ENCODE measurements around the gene PLEKHA5. TPM values are rescaled to one million over a fixed set of nuclear protein-coding genes. Genes with fewer than 3 reads are reported as not detected.

PLEKHA5 gene
- total and polyA plus RNA-seq, 7 donors = 7.0 to 32.6 (median 14.7) TPM

- 84 to 88% methylated on average over 3 of the region's 3 CpGs for WGBS, 2 donors
- intact Hi-C loops (cut with DNase I) = no loop called here
- H3K4me1 ChIP-seq = peaks cover 0 to 8% (median 0%) of the 10 kb centered on the region in 4 donors
Observed at GRCh38 chr12:19201661-19202060, 72.1 kb downstream of the PLEKHA5 start.

GRCh38 chr12:19203013-19203412 lies 73.5 kb downstream of the PLEKHA5 start:
- H3K27ac ChIP-seq = no peak overlapping the region
- DNase-seq = no peak
- intact Hi-C loops (cut with DNase I) = no loop called here
- no peaks in the 10 kb centered on the region for H3K36me3 ChIP-seq
- no peak overlapping the region for H3K4me3 ChIP-seq
- no peaks in the 10 kb centered on the region for H3K27me3 ChIP-seq
- TF ChIP-seq POLR2A (IDR thresholded peaks at IDR 0.05) (no peak), POLR2AphosphoS5 (IDR thresholded peaks at IDR 0.05) (no peak), EP300 (IDR thresholded peaks at IDR 0.05) (no peak)
- TF ChIP-seq, protein P1, sequence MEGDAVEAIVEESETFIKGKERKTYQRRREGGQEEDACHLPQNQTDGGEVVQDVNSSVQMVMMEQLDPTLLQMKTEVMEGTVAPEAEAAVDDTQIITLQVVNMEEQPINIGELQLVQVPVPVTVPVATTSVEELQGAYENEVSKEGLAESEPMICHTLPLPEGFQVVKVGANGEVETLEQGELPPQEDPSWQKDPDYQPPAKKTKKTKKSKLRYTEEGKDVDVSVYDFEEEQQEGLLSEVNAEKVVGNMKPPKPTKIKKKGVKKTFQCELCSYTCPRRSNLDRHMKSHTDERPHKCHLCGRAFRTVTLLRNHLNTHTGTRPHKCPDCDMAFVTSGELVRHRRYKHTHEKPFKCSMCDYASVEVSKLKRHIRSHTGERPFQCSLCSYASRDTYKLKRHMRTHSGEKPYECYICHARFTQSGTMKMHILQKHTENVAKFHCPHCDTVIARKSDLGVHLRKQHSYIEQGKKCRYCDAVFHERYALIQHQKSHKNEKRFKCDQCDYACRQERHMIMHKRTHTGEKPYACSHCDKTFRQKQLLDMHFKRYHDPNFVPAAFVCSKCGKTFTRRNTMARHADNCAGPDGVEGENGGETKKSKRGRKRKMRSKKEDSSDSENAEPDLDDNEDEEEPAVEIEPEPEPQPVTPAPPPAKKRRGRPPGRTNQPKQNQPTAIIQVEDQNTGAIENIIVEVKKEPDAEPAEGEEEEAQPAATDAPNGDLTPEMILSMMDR (IDR thresholded peaks at IDR 0.05) = no peak
- H3K9me3 ChIP-seq = no peaks in the 10 kb centered on the region
- 92 to 97% methylated on average over 1 of the region's 1 CpG for WGBS, 2 donors
- peaks cover 0 to 8% (median 0%) of the 10 kb centered on the region in 4 donors for H3K4me1 ChIP-seq

More at GRCh38 chr12:19201661-19202060, 72.1 kb downstream of the PLEKHA5 start:
- H3K27ac ChIP-seq = no peak overlapping the region
- TF ChIP-seq, protein P1 (IDR thresholded peaks at IDR 0.05) = no peak
- TF ChIP-seq POLR2A (IDR thresholded peaks at IDR 0.05) (no peak), POLR2AphosphoS5 (IDR thresholded peaks at IDR 0.05) (no peak), EP300 (IDR thresholded peaks at IDR 0.05) (no peak)
- no peaks in the 10 kb centered on the region for H3K9me3 ChIP-seq
- DNase-seq = no peak
- no peak overlapping the region for H3K4me3 ChIP-seq
- H3K36me3 ChIP-seq = no peaks in the 10 kb centered on the region
- no peaks in the 10 kb centered on the region for H3K27me3 ChIP-seq

- no peak for DNase-seq
- no peaks in the 10 kb centered on the region for H3K27me3 ChIP-seq
- no peak overlapping the region for H3K27ac ChIP-seq
- 90 to 91% methylated on average over 6 of the region's 6 CpGs for WGBS, 2 donors
- H3K9me3 ChIP-seq = no peaks in the 10 kb centered on the region
- no peaks in the 10 kb centered on the region for H3K36me3 ChIP-seq
- no peak overlapping the region for H3K4me3 ChIP-seq
- intact Hi-C loops (cut with DNase I) = no loop called here
- TF ChIP-seq POLR2AphosphoS5 (IDR thresholded peaks at IDR 0.05) (no peak), POLR2A (IDR thresholded peaks at IDR 0.05) (no peak), EP300 (IDR thresholded peaks at IDR 0.05) (no peak)
- TF ChIP-seq, protein P1 (IDR thresholded peaks at IDR 0.05) = no peak
- peaks cover 0 to 8% (median 0%) of the 10 kb centered on the region in 4 donors for H3K4me1 ChIP-seq
Observed at GRCh38 chr12:19203539-19204506, 74.3 kb downstream of the PLEKHA5 start.

DNA sequence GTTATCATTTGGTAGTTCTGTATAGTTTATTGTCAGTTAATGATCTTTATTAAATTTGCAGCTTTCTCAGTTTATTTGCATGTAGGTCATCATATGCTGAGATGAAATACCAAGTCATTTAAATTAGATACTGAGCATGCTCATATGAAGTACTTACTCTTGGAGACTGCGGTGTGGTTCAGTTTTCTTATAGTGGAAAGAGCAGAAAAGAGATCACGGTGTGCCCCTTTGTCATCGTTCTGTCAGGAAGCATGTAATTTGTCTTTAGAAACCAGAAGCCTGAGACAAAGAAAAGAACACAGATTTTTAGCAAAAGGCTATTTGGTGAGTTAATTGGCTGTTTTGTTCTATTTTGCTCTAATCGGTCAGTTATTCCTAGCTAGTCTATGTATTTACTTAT lies 75.6 kb downstream of the PLEKHA5 start:
- 78 to 90% methylated on average over 4 of the region's 4 CpGs for WGBS, 2 donors

More for the DNA sequence above, 75.6 kb downstream of the PLEKHA5 start:
- H3K27ac ChIP-seq = no peak overlapping the region
- no peaks in the 10 kb centered on the region for H3K9me3 ChIP-seq
- intact Hi-C loops (cut with DNase I) = no loop called here
- TF ChIP-seq POLR2A (IDR thresholded peaks at IDR 0.05) = no peak
- TF ChIP-seq EP300 (IDR thresholded peaks at IDR 0.05) = no peak
- TF ChIP-seq, protein P1 (IDR thresholded peaks at IDR 0.05) = no peak
- TF ChIP-seq POLR2AphosphoS5 (IDR thresholded peaks at IDR 0.05) = no peak
- peak overlapping the region in 1 of 4 donors; percentile 12 for H3K4me3 ChIP-seq
- H3K36me3 ChIP-seq = no peaks in the 10 kb centered on the region
- no peak for DNase-seq
- H3K27me3 ChIP-seq = no peaks in the 10 kb centered on the region
- no peaks in the 10 kb centered on the region for H3K4me1 ChIP-seq

All from sigmoid colon (tissue), 7 donors.